Suppressor macrophage treated with lipopolysaccharide for 1 hour (primary cell): Measurements from ENCODE around the gene PNMA1.

ENCODE experiments used
- DNase-seq, 3 donors: peaks; one replicate each; pipeline ENCODE4 v3.0.0-alpha.2; 2020 to 2022

Gene PNMA1

DNA sequence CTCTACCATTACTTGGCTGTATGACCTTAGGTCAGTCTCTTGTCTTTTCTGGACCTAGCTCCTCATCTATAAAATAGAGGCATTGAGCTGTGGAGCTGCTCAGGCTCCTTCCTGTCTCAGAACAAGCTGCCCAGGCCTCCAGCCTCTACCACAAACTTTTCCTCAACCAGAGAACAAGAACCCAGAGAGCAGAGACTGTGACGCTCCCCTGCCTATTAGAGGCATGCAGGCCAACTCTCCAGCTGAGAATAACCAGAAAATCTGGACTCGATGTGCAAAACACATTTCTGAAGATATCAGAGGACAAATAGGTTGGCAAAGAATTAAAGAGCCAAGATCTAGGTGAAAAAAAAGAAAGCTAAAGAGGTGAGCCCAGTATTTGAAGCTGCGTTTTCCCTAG, 17.8 kb upstream of the PNMA1 start:
- DNase-seq = no peak

DNA sequence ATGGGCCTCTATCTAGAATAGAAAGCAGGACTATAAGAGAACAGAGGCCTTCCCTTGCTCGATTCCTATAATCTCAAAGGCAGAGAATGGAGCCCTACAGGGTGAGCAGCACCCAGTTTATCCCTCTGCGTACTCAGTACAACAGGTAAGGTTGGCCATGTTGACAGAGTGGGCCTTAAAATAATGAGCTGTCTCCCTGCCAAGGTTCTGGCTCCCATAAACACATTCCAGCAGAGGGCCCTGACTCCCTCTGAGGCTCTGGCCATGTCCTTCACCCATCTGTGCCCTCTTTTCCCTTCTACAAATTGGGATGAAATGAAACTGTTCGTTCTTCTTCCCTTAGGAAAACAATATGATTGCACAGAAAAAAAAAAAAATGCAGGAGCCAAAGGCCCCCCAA, 16.9 kb upstream of the PNMA1 start:
- DNase-seq = no peak

DNA sequence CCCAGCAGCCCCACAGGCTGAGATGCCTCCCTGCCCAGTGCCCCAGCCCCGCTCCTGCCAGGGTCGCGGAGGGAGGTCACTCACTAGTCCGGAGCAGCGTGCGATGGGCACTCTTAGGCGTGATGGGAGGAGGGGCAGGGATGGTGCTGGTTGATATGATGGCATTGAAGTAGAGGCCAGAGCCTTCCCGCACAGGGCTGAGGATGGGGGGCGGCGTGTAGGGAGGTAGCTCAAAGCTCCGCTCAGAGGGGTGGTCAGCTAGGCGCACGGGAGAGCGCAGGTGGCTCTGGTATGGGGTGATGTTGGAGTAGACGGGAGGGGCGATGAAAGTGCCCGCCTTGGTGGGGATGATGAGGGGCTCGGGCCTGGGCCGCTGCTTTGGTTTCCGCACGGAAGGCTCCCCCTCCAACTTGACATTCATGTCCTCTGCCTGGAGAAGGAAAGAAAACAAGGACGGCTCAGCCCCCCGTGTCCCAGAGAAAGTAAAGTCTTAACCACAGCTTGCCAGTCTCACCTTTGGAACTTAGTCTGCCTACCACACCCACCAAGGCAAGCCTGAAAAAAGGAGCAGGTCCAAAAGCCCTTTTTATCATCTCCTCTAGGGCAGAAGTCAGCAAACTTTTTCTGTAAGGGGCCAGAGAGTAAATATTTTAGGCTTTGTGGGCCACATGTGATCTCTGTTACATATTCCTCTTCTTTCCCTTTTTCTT, 15.5 kb upstream of the PNMA1 start:
- no peak for DNase-seq

- DNase-seq = peak; percentile 94 to 97 (median 97)
Observed at GRCh38 chr14:73728717-73729330, 14.6 kb upstream of the PNMA1 start.

- DNase-seq = no peak
Observed at GRCh38 chr14:73727166-73727565, 13.0 kb upstream of the PNMA1 start.

DNA sequence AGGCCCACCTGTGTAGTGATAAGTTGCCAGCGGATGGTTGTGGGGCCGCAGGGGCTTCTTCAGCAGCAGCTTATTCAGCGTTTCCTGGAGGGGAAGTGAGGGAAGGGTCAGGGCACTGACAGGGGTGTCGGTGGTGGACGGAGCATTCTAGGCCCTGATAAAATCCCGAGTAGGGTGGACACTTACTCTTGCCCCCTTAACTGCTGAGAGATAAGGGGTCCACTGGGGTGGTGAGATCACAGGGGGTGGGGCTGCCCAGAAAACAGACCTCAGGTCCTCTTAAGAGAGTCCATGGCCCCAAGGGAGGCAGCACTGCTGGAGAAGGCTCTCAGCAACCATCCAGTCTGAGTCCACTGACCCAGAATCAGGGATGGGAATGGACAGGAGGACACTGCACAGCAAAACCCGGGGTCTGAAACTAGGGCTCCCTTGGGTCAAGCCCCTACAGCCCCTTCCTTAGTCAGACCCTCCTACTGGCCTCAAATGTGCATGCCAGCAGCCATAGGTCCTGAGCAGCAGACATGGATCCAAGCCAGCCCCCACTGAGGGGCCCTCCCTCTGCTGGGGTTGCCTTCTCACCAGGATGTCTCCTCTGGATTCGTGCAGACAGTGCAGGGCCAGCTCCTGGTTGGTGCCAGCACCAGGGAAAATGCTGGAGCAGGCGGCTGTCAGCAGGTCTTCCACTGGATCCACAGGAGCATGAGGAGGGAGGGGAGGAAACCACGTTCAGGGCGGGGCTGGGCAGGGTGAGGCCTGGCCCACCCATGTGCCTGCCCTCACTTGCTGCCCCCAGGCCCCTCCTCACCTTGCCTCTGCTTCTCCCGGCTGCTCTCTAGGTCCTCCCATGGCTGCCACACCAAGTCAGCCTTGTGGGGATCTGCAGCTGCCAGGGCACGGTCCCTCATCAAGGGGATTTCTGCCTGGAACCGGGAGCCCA, 12.1 kb upstream of the PNMA1 start:
- no peak for DNase-seq

GRCh38 chr14:73725116-73726024, 11.2 kb upstream of the PNMA1 start:
- DNase-seq = peak; percentile 41 to 70 (median 47)

DNA sequence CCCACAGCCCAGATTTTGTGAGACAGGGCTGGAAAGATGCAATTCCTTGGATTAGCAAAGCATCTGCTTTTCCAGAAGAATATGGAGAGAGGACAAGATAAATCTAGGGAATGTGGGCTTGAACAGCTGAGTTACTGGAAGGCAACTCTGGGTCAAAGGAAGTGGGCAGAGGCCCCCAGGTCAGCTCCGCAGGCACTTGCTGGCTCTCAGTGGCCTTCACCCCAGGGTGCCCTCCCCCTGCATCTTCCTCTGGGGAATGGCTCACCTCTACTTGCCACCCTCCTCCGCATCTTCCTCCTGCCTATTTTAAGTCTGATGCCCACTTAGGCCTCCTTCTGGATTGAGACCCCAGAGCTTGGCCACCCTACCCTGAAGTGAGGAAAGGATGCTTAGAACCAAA, 10.5 kb upstream of the PNMA1 start:
- DNase-seq = no peak

GRCh38 chr14:73723797-73724661, 9.8 kb upstream of the PNMA1 start:
- peak; percentile 81 to 88 (median 83) for DNase-seq

GRCh38 chr14:73723406-73723796, 9.2 kb upstream of the PNMA1 start:
- DNase-seq = peak in 1 of 3 donors; percentile 40

DNA sequence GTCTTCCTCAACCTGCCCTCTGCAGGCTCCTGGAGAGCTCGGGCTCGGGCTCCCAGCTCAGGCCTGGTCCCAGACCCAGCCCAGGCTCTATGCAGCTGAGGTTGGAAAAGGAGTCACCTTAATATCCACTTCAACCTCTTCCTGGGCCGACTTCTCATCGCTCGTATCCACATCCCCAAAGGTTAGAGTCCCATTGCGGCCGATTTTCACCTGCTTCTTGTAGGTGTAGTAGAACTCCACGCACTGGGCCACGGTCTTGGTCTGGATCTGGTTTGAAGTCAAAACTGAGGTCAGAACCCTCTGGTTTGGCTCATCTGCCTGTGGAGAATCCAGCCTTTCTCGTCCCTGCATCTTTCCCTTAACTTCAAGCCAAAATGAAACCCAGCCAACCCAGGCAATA, 8.4 kb upstream of the PNMA1 start:
- no peak for DNase-seq

- DNase-seq = no peak
Observed at GRCh38 chr14:73721101-73721821, 7.1 kb upstream of the PNMA1 start.

GRCh38 chr14:73720636-73721035, 6.5 kb upstream of the PNMA1 start:
- no peak for DNase-seq

GRCh38 chr14:73719791-73720190, 5.6 kb upstream of the PNMA1 start:
- DNase-seq = no peak

DNA sequence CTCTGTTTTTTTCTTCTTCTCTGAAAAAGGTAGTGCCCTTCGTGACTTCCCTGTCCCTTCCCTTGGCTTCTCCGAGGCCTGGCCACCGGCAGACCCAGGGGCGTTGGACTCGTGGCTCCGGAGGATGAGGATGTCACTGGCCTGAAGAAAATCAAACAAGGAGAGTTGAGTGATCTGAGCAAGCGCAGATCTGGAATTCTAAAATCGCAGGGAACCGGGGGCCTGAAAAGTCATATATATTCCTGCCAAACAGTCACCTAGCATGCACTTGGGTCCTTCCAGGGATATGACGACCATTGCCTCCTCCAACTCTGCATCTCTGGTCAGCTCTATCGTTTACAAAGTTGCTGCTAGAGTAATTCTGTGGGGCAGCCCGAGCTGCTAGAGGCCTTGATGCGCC, 5.2 kb upstream of the PNMA1 start:
- no peak for DNase-seq

GRCh38 chr14:73718418-73719251, 4.5 kb upstream of the PNMA1 start:
- DNase-seq = no peak

DNA sequence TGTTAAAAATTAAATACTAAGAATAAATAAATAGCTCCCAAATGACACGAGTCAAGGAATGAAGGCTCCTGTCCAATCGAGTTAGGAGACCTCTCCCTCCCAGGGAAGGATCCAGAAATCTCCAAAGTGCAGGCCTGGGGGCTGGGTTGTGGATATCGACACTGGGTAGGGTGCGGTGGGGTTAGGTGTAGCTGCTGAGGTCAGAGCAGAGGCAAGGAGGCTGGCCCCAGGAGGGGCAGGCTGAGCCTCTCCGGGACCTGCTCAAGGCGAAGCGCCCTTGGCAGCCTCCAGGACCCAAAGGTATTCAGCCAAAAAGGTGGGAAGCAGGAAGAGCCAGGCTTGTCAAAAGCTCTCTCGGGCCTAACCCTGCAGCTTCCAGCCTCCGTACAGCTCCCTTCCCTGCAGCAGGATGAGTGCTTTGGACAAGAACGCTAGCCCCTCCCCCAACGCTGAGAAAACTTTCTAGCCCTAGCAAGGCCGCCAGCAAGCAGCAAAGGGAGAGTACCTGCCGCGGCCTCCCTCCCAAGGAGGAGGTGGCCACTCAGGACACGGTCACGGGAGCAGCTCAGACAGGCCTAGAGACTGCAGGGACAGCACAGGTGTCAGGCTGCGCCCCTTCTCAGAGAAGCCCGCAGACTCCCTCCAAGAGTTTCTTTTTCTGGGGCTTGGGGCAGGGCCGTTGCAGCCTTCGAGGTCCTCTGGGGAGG, 3.7 kb upstream of the PNMA1 start:
- no peak for DNase-seq

DNA sequence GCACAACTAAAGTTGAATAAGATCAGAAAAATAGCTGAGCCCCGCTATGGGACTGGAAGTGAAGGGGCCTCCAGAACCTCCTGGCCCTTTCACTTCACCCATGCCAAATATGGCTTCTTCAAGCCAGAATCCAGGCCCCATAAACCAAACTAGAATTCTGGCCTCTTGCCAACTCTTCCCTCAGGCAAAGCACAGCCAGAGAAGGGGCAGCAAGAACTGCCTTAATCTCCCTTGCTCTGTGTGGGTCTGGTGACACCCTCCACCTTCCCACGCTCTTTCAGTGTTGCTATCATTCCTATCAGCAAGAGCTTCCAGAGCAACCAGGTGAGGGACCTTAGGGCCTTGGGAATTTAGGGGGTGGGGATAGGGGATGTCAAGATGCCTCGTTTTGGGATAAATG, 3.1 kb upstream of the PNMA1 start:
- no peak for DNase-seq

- no peak for DNase-seq
Observed at GRCh38 chr14:73715707-73716106, 1.5 kb upstream of the PNMA1 start.
